Ovary (tissue), 9 donors: ENCODE data around the gene NFIB. TPM values are rescaled to one million over a fixed set of nuclear protein-coding genes. Genes with fewer than 3 reads are reported as not detected.

ENCODE experiments used
- DNase-seq, 5 donors: peaks; one replicate each; pipeline ENCODE4 v3.0.0-alpha.2; 2019 to 2020
- H3K27ac ChIP-seq, 2 donors: fragments of 200-600 bp; one replicate each; pipeline versions ENCODE4 v1.5.1 to v1.8.0; 2019 to 2022
- H3K27me3 ChIP-seq: fragments of 200-600 bp; one replicate; pipeline ENCODE4 v1.8.0; 2022
- H3K36me3 ChIP-seq: fragments of 200-600 bp; sonication (generic); one replicate; pipeline ENCODE4 v1.5.1; 2019
- H3K4me1 ChIP-seq: one replicate; pipeline ENCODE4 v1.8.1; 2013; ENCODE audit warnings: mild to moderate bottlenecking, moderate library complexity; ENCODE audit not compliant: insufficient read depth
- H3K4me3 ChIP-seq: fragments of 200-600 bp; sonication (generic); one replicate; pipeline ENCODE4 v1.5.1; 2017
- H3K9me3 ChIP-seq, 2 donors: fragments of 200-600 bp in 1 of 2; sonication (generic) in 1 of 2; one replicate each; pipeline versions ENCODE4 v1.5.1 to v1.8.1; 2013 to 2019; ENCODE audit warnings: mild to moderate bottlenecking in 1 of 2, moderate library complexity in 1 of 2
- CTCF ChIP-seq, 3 donors: fragments of 450-650 bp in 2 of 3; fragments of 200-600 bp in 1 of 3; IDR thresholded peaks; one replicate each; pipeline versions ENCODE4 v1.5.1 to v1.8.0; 2016 to 2022; ENCODE audit warnings: antibody characterized with exemption in 3 of 3, mild to moderate bottlenecking in 1 of 3
- EP300 ChIP-seq: sonication (generic); formaldehyde crosslinking; IDR thresholded peaks from one replicate; pipeline ENCODE4 v1.6.1; 2017; ENCODE audit warnings: antibody characterized with exemption
- POLR2A ChIP-seq: fragments of 450-650 bp; IDR thresholded peaks from one replicate; pipeline ENCODE4 v1.6.1; 2017; ENCODE audit warnings: antibody characterized with exemption, mild to moderate bottlenecking, moderate library complexity
- WGBS, 3 donors: extraction: QIAGEN DNeasy Blood & Tissue Kit in 1 of 3; methylation state at CpG; one replicate each; pipeline versions ENCODE4 v1.1.5 to v1.1.7; 2013 to 2017; 5-methylcytosine and 5-hydroxymethylcytosine counted together
- intact Hi-C, 4 donors: fragments of 100-400 bp; cut with DNase I; formaldehyde crosslinking; loops; one replicate each; pipeline versions ENCODE4 v1.11.0 to v1.15.1; 2022 to 2023
- polyA plus RNA-seq, 2 donors: library from polyadenylated mRNA; stranded (reverse); fragments of 200-250 nt in 1 of 2; fragments of 350-450 nt in 1 of 2; fragmentation: Illumina TruSeq in 1 of 2; extraction: RNeasy Lipid Tissue Mini Kit (QIAGEN cat#74804) in 1 of 2; gene quantifications; one replicate each; pipeline ENCODE4 v1.2.3, GENCODE V29; 2013 to 2014
- total RNA-seq, 7 donors: library from RNA; depleted of rRNA in 2 of 7; stranded (reverse); fragments of >200 nt in 2 of 7; fragmentation: NEBNext Ultra II Directional in 3 of 7; extraction: Animal tissue kit (Norgen Biotek cat#: 25700) in 3 of 7; gene quantifications; one replicate each; pipeline versions ENCODE4 v1.1.0 to v1.2.4, GENCODE V29; 2016 to 2023
- donor health status: DM: no; HTN: no; CAD: no; lungs with moderate emphysema.
- donor health status: DM: no; HTN: no; CAD: no.
- donor health status: Bipolar disorder and iron deficiency.
- donor health status: DM: yes; HTN: yes; CAD: no.
- donor health status: DM: no; HTN: no; CAD: no.
- donor health status: DM: yes; HTN: yes; CAD: no.

NFIB gene
- total and polyA plus RNA-seq, 9 donors, result 8.7 to 111 (median 53.2) TPM

GRCh38 chr9:14086495-14086894 lies 227.4 kb downstream of the NFIB start:
- H3K9me3 ChIP-seq, result no peaks in the 10 kb centered on the region
- intact Hi-C loops, result no loop called here
- WGBS, 3 donors, result 87 to 95% (median 93%) methylated on average over 5 of the region's 5 CpGs
- no peak for DNase-seq
- H3K27me3 ChIP-seq, result no peaks in the 10 kb centered on the region
- H3K27ac ChIP-seq, result no peak overlapping the region
- H3K4me3 ChIP-seq, result no peak overlapping the region
- no peak for TF ChIP-seq CTCF (IDR thresholded peaks at IDR 0.05)
- no peak for TF ChIP-seq EP300
- TF ChIP-seq POLR2A, result no peak
- H3K36me3 ChIP-seq, result no peaks in the 10 kb centered on the region
- no peaks in the 10 kb centered on the region for H3K4me1 ChIP-seq

- H3K4me1 ChIP-seq, result no peaks in the 10 kb centered on the region
- intact Hi-C loops, result no loop called here
- H3K4me3 ChIP-seq, result no peak overlapping the region
- no peaks in the 10 kb centered on the region for H3K9me3 ChIP-seq
- TF ChIP-seq CTCF (IDR thresholded peaks at IDR 0.05), result no peak
- TF ChIP-seq EP300, result no peak
- TF ChIP-seq POLR2A, result no peak
- no peak overlapping the region for H3K27ac ChIP-seq
- H3K36me3 ChIP-seq, result no peaks in the 10 kb centered on the region
- whole genome bisulfite sequencing, 3 donors, result 85 to 95% (median 90%) methylated on average over 1 of the region's 1 CpG
- DNase-seq, result no peak
- H3K27me3 ChIP-seq, result no peaks in the 10 kb centered on the region
Measured at GRCh38 chr9:14085810-14086209, 228.1 kb downstream of the NFIB start.

- no peaks in the 10 kb centered on the region for H3K27me3 ChIP-seq
- intact Hi-C loops, result no loop called here
- no peaks in the 10 kb centered on the region for H3K4me1 ChIP-seq
- DNase-seq, result no peak
- no peaks in the 10 kb centered on the region for H3K9me3 ChIP-seq
- H3K4me3 ChIP-seq, result no peak overlapping the region
- no peaks in the 10 kb centered on the region for H3K36me3 ChIP-seq
- no peak for TF ChIP-seq EP300
- no peak for TF ChIP-seq POLR2A
- no peak for TF ChIP-seq CTCF (IDR thresholded peaks at IDR 0.05)
- H3K27ac ChIP-seq, result no peak overlapping the region
- WGBS, 3 donors, result 89 to 98% (median 92%) methylated on average over 3 of the region's 3 CpGs
Measured at GRCh38 chr9:14084867-14085266, 229.1 kb downstream of the NFIB start.

GRCh38 chr9:14083366-14083765 lies 230.6 kb downstream of the NFIB start:
- DNase-seq, result no peak
- H3K36me3 ChIP-seq, result no peaks in the 10 kb centered on the region
- H3K9me3 ChIP-seq, result no peaks in the 10 kb centered on the region
- no peak for TF ChIP-seq EP300
- no peak for TF ChIP-seq CTCF (IDR thresholded peaks at IDR 0.05)
- TF ChIP-seq POLR2A, result no peak
- H3K4me1 ChIP-seq, result no peaks in the 10 kb centered on the region
- no peaks in the 10 kb centered on the region for H3K27me3 ChIP-seq
- intact Hi-C loops, result no loop called here
- H3K27ac ChIP-seq, result no peak overlapping the region
- H3K4me3 ChIP-seq, result no peak overlapping the region
- 86 to 100% (median 97%) methylated on average over 1 of the region's 1 CpG for WGBS, 3 donors

GRCh38 chr9:14082732-14083131 lies 231.2 kb downstream of the NFIB start:
- no peak for DNase-seq
- no peak overlapping the region for H3K27ac ChIP-seq
- H3K4me3 ChIP-seq, result no peak overlapping the region
- TF ChIP-seq CTCF (IDR thresholded peaks at IDR 0.05) (no peak), POLR2A (no peak), EP300 (no peak)
- H3K4me1 ChIP-seq, result no peaks in the 10 kb centered on the region
- no peaks in the 10 kb centered on the region for H3K9me3 ChIP-seq
- 87 to 90% (median 88%) methylated on average over 3 of the region's 3 CpGs for WGBS, 3 donors
- H3K27me3 ChIP-seq, result peaks cover 3% of the 10 kb centered on the region
- intact Hi-C loops, result no loop called here
- H3K36me3 ChIP-seq, result no peaks in the 10 kb centered on the region
